K562 (cell line): Measurements from ENCODE around the gene ETS1. TPM values are rescaled to one million over a fixed set of nuclear protein-coding genes. Genes with fewer than 3 reads are reported as not detected.

Source experiments
- ATAC-seq: fragments of 200-7000 bp; cut with Tn5 transposase; 3 replicates; pipeline ENCODE4 v1.9.1; 2020; ENCODE audit warnings: moderate library complexity
- BruUV-seq: library from RNA; stranded (reverse); fragments of 400-500 nt; replicated peaks from 2 replicates; lab custom pipeline; 2021; lab: Mats Ljungman, UMichigan
- CTCF ChIA-PET: fragments of 300-600 bp; formaldehyde crosslinking; extraction: SDS; loops from one replicate; lab custom pipeline; 2021; ENCODE audit warnings: low intra/inter-chr PET ratio; lab: Yijun Ruan, JAX
- POLR2A ChIA-PET: fragments of 300-600, 350-650 bp; sonication (Branson Sonifier 250); formaldehyde crosslinking; extraction: SDS; loops from one replicate; lab custom pipeline; 2021; ENCODE audit warnings: antibody characterized with exemption, inconsistent platforms; lab: Yijun Ruan, JAX
- DNase-seq, 4 experiments: peaks; one replicate each; pipeline versions ENCODE4 v3.0.0 to v3.0.0-alpha.2; 2011 to 2018; ENCODE audit warnings: low spot score in 3 of 4, mixed read lengths in 3 of 4; ENCODE audit errors: extremely low read depth in 1 of 4
- FAIRE-seq: peaks from 2 replicates; lab custom pipeline; 2011; peaks lifted over from hg19 to GRCh38; lab: Jason Lieb, UNC
- H2AFZ ChIP-seq: 2 replicates; pipeline ENCODE4 v1.6.0; 2011; ENCODE audit warnings: low read depth, low read length, control low read depth, inconsistent platforms
- H3K27ac ChIP-seq: fragments of 200-600 bp; 3 replicates; pipeline ENCODE4 v1.8.0; 2011; ENCODE audit warnings: low read depth, mild to moderate bottlenecking, control low read depth, inconsistent platforms, low read length, moderate library complexity, mixed read lengths; ENCODE audit errors: extremely low read depth
- H3K27me3 ChIP-seq, 2 experiments: fragments of 300-600 bp in 1 of 2; 2 replicates in 1 of 2; 3 replicates in 1 of 2; pipeline versions ENCODE4 v1.6.0 to v1.8.0; 2011; ENCODE audit warnings: inconsistent platforms in 2 of 2, low read length in 2 of 2, mild to moderate bottlenecking in 1 of 2, mixed read lengths in 1 of 2, moderate library complexity in 1 of 2; ENCODE audit not compliant: control insufficient read depth in 2 of 2, insufficient read depth in 2 of 2
- H3K36me3 ChIP-seq: fragments of 300-600 bp; 3 replicates; pipeline ENCODE4 v1.8.0; 2011; ENCODE audit warnings: mild to moderate bottlenecking, low read length, inconsistent platforms; ENCODE audit not compliant: control insufficient read depth, insufficient read depth
- H3K4me1 ChIP-seq, 2 experiments: fragments of 200-600 bp in 1 of 2; replicated peaks in 1 of 2; 2 replicates in 1 of 2; 3 replicates in 1 of 2; pipeline versions ENCODE4 v1.5.1 to v1.8.0; 2011; ENCODE audit warnings: inconsistent platforms in 2 of 2, low read length in 2 of 2, mild to moderate bottlenecking in 1 of 2, mixed read lengths in 1 of 2, moderate library complexity in 1 of 2; ENCODE audit not compliant: control insufficient read depth in 2 of 2, insufficient read depth in 2 of 2
- H3K4me2 ChIP-seq: 2 replicates; pipeline ENCODE4 v1.6.1; 2011; ENCODE audit warnings: low read length, control low read depth, inconsistent platforms, mixed read lengths; ENCODE audit not compliant: insufficient read depth
- H3K4me3 ChIP-seq: fragments of 200-600 bp; sonication (generic), shearing (Covaris generic); 2 replicates; pipeline ENCODE4 v1.5.1; 2016; ENCODE audit warnings: control low read depth, inconsistent platforms
- H3K79me2 ChIP-seq: fragments of 200-600 bp; 3 replicates; pipeline ENCODE4 v1.8.0; 2011; ENCODE audit warnings: low read length, inconsistent platforms; ENCODE audit not compliant: control insufficient read depth, insufficient read depth
- H3K9ac ChIP-seq, 2 experiments: 2 replicates each; pipeline versions ENCODE4 v1.6.0 to v1.6.1; 2011; ENCODE audit warnings: low read depth in 2 of 2, low read length in 2 of 2, control low read depth in 1 of 2, inconsistent platforms in 1 of 2, mild to moderate bottlenecking in 1 of 2, mixed read lengths in 1 of 2; ENCODE audit not compliant: insufficient read depth in 1 of 2
- H3K9me1 ChIP-seq: one replicate; pipeline ENCODE4 v1.6.0; 2011; ENCODE audit warnings: inconsistent platforms, mild to moderate bottlenecking, low read length, moderate library complexity; ENCODE audit not compliant: control insufficient read depth, insufficient read depth
- H3K9me3 ChIP-seq: replicated peaks from 2 replicates; pipeline ENCODE4 v1.5.1; 2011; ENCODE audit warnings: low read depth, low read length, inconsistent platforms; ENCODE audit not compliant: control insufficient read depth, insufficient read depth
- H4K20me1 ChIP-seq: replicated peaks from 2 replicates; pipeline ENCODE4 v1.6.1; 2011; ENCODE audit warnings: low read length, inconsistent platforms, mixed read lengths; ENCODE audit not compliant: control insufficient read depth, insufficient read depth
- C11orf30 ChIP-seq: fragments of 450-650 bp; IDR thresholded peaks from 2 replicates; pipeline ENCODE4 v1.6.1; 2016; ENCODE audit warnings: low read depth, mild to moderate bottlenecking
- GATAD2B ChIP-seq: fragments of 450-650 bp; IDR thresholded peaks from 2 replicates; pipeline ENCODE4 v1.6.1; 2017; ENCODE audit warnings: mild to moderate bottlenecking, borderline replicate concordance
- HCFC1 ChIP-seq: IDR thresholded peaks from 2 replicates; pipeline ENCODE4 v1.6.1; 2012; ENCODE audit warnings: low read depth, low read length, improper control_type of control experiment
- HMBOX1 ChIP-seq: sonication (generic); IDR thresholded peaks from 2 replicates; pipeline ENCODE4 v1.6.1; 2016
- NFRKB ChIP-seq: fragments of 450-650 bp; IDR thresholded peaks from 2 replicates; pipeline ENCODE4 v1.6.1; 2016; ENCODE audit warnings: low read depth
- PHB2 ChIP-seq: fragments of 450-650 bp; IDR thresholded peaks from 2 replicates; pipeline ENCODE4 v1.6.1; 2017; ENCODE audit warnings: low read depth
- RHOXF2B ChIP-seq: fragments of 250-450 bp; sonication (Bioruptor Pico); conservative IDR thresholded peaks from 2 replicates; pipeline ENCODE4 v1.5.1; 2021
- SIX5 ChIP-seq, 2 experiments: IDR thresholded peaks; 2 replicates each; pipeline ENCODE4 v1.6.1; 2011; ENCODE audit warnings: low read length in 2 of 2, borderline replicate concordance in 1 of 2, low read depth in 1 of 2, mild to moderate bottlenecking in 1 of 2, moderate library complexity in 1 of 2; ENCODE audit not compliant: insufficient read depth in 1 of 2
- WGBS: fragments of 100-300 bp; shearing (Covaris generic); methylation state at CpG from one replicate; pipeline ENCODE4 v1.1.6; 2016; ENCODE audit warnings: low coverage, mixed read lengths; ENCODE audit not compliant: insufficient coverage; ENCODE audit errors: missing lambda C conversion rate; 5-methylcytosine and 5-hydroxymethylcytosine counted together
- in situ Hi-C: fragments of 300-500 bp; cut with MboI; formaldehyde crosslinking; loops from 4 replicates; pipeline ENCODE4 v1.15.0; 2018; ENCODE audit warnings: inconsistent platforms, mixed read lengths
- intact Hi-C: fragments of 100-400 bp; cut with micrococcal nuclease; formaldehyde crosslinking; loops from 2 replicates; pipeline ENCODE4 v1.14.2; 2022
- polyA plus RNA-seq, 8 experiments: library from polyadenylated mRNA; depleted of rRNA in 4 of 8; stranded (reverse) in 5 of 8; unstranded in 3 of 8; fragments of >200 nt; fragmentation: Nextera tagmentation in 2 of 8; fragmentation: Illumina TruSeq in 1 of 8; extraction: Ambion mirVana in 2 of 8; extraction: Trizol in 1 of 8; gene quantifications; 2 replicates each; pipeline versions ENCODE4 v1.2.1 to v1.2.3, GENCODE V29; 2011 to 2014; ENCODE audit warnings: inconsistent platforms in 1 of 8, missing spikeins in 1 of 8
- total RNA-seq, 7 experiments: library from RNA; depleted of rRNA in 6 of 7; stranded (reverse); fragments of >200 nt in 6 of 7; fragmentation: Illumina TruSeq in 2 of 7; extraction: Trizol in 2 of 7; gene quantifications; 2 replicates each; pipeline versions ENCODE4 v1.2.1 to v1.2.3, GENCODE V29; 2011 to 2021; ENCODE audit warnings: low replicate concordance in 1 of 7
- TF ChIP-seq, protein P1 (sequence below), 2 experiments: fragments of 150-350 bp in 1 of 2; IDR thresholded peaks; 2 replicates each; pipeline ENCODE4 v1.6.1; 2012 to 2016; ENCODE audit warnings: low read depth in 2 of 2, low read length in 2 of 2, mild to moderate bottlenecking in 1 of 2, moderate library complexity in 1 of 2
- TF ChIP-seq, protein P2 (sequence below): sonication (generic); formaldehyde crosslinking; IDR thresholded peaks from 2 replicates; pipeline ENCODE4 v1.5.0; 2020; ENCODE audit warnings: missing genetic modification reagents
- TF ChIP-seq, protein P3 (sequence below): sonication (generic); formaldehyde crosslinking; IDR thresholded peaks from 2 replicates; pipeline ENCODE4 v1.8.1; 2022; ENCODE audit warnings: missing genetic modification reagents

The ETS1 gene
- total and polyA plus RNA-seq, 9 of the 15 experiments (the other 6 are each of a cell fraction or from before 2014, with no cell fraction given): 0.04 to 1.4 (median 0.23) TPM

- Histone ChIP-seq H3K4me1 (no peaks in the 10 kb centered on the region), H3K27me3 (no peaks in the 10 kb centered on the region; a peak in 1 of 5 replicates), H3K4me2 (no peak overlapping the region), H3K27ac (no peak overlapping the region)
- CTCF ChIA-PET: no interaction called here
- POLR2A ChIA-PET: no interaction called here
- BruUV-seq: no TSS peak
- intact Hi-C loops: no loop called here
- no peak for DNase-seq
- TF ChIP-seq RHOXF2B (no peak), HMBOX1 (no peak), PHB2 (no peak), HCFC1 (no peak), GATAD2B (no peak), C11orf30 (no peak), NFRKB (no peak), SIX5 (IDR thresholded peaks at IDR 0.05; ENCODE audit: borderline replicate concordance in 1 of 2, insufficient read depth in 1 of 2, low read depth in 1 of 2, low read length in 2 of 2) (no peak)
- TF ChIP-seq, protein P1, sequence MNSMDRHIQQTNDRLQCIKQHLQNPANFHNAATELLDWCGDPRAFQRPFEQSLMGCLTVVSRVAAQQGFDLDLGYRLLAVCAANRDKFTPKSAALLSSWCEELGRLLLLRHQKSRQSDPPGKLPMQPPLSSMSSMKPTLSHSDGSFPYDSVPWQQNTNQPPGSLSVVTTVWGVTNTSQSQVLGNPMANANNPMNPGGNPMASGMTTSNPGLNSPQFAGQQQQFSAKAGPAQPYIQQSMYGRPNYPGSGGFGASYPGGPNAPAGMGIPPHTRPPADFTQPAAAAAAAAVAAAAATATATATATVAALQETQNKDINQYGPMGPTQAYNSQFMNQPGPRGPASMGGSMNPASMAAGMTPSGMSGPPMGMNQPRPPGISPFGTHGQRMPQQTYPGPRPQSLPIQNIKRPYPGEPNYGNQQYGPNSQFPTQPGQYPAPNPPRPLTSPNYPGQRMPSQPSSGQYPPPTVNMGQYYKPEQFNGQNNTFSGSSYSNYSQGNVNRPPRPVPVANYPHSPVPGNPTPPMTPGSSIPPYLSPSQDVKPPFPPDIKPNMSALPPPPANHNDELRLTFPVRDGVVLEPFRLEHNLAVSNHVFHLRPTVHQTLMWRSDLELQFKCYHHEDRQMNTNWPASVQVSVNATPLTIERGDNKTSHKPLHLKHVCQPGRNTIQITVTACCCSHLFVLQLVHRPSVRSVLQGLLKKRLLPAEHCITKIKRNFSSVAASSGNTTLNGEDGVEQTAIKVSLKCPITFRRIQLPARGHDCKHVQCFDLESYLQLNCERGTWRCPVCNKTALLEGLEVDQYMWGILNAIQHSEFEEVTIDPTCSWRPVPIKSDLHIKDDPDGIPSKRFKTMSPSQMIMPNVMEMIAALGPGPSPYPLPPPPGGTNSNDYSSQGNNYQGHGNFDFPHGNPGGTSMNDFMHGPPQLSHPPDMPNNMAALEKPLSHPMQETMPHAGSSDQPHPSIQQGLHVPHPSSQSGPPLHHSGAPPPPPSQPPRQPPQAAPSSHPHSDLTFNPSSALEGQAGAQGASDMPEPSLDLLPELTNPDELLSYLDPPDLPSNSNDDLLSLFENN (IDR thresholded peaks at IDR 0.05; ENCODE audit: low read depth in 2 of 2, low read length in 2 of 2): no peak
- TF ChIP-seq, protein P2, sequence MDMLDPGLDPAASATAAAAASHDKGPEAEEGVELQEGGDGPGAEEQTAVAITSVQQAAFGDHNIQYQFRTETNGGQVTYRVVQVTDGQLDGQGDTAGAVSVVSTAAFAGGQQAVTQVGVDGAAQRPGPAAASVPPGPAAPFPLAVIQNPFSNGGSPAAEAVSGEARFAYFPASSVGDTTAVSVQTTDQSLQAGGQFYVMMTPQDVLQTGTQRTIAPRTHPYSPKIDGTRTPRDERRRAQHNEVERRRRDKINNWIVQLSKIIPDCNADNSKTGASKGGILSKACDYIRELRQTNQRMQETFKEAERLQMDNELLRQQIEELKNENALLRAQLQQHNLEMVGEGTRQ (CRISPR knock-in tag): no peak
- TF ChIP-seq, protein P3, sequence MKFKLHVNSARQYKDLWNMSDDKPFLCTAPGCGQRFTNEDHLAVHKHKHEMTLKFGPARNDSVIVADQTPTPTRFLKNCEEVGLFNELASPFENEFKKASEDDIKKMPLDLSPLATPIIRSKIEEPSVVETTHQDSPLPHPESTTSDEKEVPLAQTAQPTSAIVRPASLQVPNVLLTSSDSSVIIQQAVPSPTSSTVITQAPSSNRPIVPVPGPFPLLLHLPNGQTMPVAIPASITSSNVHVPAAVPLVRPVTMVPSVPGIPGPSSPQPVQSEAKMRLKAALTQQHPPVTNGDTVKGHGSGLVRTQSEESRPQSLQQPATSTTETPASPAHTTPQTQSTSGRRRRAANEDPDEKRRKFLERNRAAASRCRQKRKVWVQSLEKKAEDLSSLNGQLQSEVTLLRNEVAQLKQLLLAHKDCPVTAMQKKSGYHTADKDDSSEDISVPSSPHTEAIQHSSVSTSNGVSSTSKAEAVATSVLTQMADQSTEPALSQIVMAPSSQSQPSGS (CRISPR knock-in tag): no peak
- TF ChIP-seq, all 486 proteins: peak for 0
- H3K4me3 ChIP-seq: no peak overlapping the region
- no peak overlapping the region for H2AFZ ChIP-seq
- no peak overlapping the region for H3K9ac ChIP-seq
- H3K79me2 ChIP-seq: no peaks in the 10 kb centered on the region
- 0% methylated on average over 5 of the region's 5 CpGs for WGBS
- no peaks in the 10 kb centered on the region for H3K9me3 ChIP-seq
- FAIRE-seq (no peak), ATAC-seq (no peak)
- in situ Hi-C loops: no loop called here
- no peaks in the 10 kb centered on the region for H3K9me1 ChIP-seq
- no peaks in the 10 kb centered on the region for H3K36me3 ChIP-seq
- no peaks in the 10 kb centered on the region; the same call in 1 of the 2 replicates for H4K20me1 ChIP-seq
Measured at GRCh38 chr11:128565881-128566280, 21.5 kb downstream of the ETS1 start.
